Measurements from ENCODE around the gene CASK. TPM values are rescaled to one million over a fixed set of nuclear protein-coding genes. Genes with fewer than 3 reads are reported as not detected.

CASK gene
- total RNA-seq, 1 donor from 2014 or later, result 58.8 TPM

DNA sequence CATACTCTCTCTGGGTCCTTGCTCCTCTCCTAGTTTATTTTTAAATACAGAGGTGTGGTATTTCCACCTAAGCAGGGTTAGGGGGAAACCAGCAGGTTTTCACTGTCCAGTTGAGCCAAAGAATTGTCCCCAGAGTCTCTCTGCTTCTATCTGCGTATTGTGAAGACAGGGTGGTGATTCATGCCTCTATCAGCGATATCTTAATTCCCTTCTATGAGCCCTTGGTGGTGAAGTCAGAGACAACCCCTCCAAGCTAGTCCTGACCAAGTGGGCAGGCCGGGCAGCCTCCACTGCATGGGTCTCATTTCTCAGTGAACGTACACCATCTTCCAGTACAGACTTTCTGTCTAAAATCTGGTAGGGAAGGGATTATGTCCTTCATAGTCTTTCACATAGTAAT lies 335.1 kb downstream of the CASK start:
- no peak overlapping the region for H3K4me3 ChIP-seq (ENCODE audit: low read depth, low read length)
- no peak for DNase-seq (ENCODE audit: low read depth)
- TF ChIP-seq, protein P1, sequence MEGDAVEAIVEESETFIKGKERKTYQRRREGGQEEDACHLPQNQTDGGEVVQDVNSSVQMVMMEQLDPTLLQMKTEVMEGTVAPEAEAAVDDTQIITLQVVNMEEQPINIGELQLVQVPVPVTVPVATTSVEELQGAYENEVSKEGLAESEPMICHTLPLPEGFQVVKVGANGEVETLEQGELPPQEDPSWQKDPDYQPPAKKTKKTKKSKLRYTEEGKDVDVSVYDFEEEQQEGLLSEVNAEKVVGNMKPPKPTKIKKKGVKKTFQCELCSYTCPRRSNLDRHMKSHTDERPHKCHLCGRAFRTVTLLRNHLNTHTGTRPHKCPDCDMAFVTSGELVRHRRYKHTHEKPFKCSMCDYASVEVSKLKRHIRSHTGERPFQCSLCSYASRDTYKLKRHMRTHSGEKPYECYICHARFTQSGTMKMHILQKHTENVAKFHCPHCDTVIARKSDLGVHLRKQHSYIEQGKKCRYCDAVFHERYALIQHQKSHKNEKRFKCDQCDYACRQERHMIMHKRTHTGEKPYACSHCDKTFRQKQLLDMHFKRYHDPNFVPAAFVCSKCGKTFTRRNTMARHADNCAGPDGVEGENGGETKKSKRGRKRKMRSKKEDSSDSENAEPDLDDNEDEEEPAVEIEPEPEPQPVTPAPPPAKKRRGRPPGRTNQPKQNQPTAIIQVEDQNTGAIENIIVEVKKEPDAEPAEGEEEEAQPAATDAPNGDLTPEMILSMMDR (conservative IDR thresholded peaks at IDR 0.05; ENCODE audit: low read depth, low read length), result no peak

DNA sequence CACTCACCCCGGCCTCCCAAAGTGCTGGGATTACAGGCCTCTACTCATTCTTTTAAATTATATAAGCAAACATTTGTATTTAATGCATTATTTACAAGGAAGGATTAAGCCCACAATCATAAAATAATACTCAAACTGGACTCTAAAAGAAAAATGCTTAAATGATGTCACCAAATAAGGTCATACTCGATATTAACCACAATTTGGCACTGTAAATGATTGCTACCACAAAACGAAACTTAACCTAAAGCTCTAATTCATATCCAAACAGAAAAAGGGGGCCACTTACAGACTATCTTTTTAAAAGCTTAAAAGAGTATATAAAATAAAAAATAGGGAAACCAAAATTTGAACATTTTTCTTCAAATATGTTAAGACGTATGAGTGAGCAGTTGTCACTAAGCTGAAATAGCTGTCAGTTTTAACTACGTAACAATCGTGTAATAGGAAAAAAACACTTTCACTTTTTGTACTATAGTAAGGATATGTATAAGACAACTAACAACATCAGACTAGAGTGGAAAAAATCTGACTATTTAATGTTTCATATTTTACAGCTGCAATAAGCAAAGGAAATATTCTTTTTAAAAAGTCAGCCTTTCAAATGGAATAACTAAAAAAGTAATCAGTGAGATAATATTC lies 342.8 kb downstream of the CASK start:
- DNase-seq (ENCODE audit: low read depth), result no peak
- H3K4me3 ChIP-seq (ENCODE audit: low read depth, low read length), result no peak overlapping the region
- TF ChIP-seq, protein P1 (conservative IDR thresholded peaks at IDR 0.05; ENCODE audit: low read depth, low read length), result no peak

DNA sequence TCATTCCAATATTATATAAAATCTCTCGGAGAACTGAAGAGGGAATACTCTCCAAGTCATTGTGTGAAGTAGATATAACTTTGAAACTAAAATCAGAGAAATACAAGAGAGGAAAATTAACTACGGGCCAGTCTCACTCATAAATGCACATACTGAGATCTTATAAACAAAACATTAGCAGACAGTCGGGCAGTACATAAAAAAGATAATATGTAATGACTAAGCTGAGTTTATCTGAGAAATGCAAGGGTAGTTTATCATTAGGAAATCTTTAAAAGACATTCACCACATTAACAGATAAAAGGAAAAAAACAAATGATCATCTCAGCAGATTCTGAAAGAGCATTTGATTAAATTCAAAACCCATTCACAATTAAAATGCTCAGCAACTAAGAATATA lies 359.5 kb downstream of the CASK start:
- H3K4me3 ChIP-seq (ENCODE audit: low read depth, low read length), result no peak overlapping the region
- no peak for DNase-seq (ENCODE audit: low read depth)
- TF ChIP-seq, protein P1 (conservative IDR thresholded peaks at IDR 0.05; ENCODE audit: low read depth, low read length), result no peak

DNA sequence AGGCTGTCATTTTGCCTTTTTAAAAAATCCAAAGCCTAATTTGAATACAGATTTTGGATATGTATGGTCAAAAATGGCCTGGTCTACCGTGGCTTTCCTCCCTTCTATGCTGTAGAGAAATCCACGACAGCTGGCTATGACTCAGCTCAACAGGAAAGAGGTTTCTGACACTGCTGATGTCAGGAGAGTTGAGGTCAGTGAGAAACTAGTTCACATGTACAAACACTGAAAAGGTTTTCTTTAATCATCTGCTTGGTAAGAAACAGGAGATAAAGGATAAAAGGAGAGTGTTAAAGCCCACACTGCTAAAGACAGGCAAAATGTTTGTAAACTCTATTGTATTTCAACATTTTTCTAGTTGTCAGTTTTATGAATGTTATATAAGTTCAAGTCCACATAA lies 362.3 kb downstream of the CASK start:
- TF ChIP-seq, protein P1 (conservative IDR thresholded peaks at IDR 0.05; ENCODE audit: low read depth, low read length), result no peak
- DNase-seq (ENCODE audit: low read depth), result peak; percentile 46
- H3K4me3 ChIP-seq (ENCODE audit: low read depth, low read length), result no peak overlapping the region

DNA sequence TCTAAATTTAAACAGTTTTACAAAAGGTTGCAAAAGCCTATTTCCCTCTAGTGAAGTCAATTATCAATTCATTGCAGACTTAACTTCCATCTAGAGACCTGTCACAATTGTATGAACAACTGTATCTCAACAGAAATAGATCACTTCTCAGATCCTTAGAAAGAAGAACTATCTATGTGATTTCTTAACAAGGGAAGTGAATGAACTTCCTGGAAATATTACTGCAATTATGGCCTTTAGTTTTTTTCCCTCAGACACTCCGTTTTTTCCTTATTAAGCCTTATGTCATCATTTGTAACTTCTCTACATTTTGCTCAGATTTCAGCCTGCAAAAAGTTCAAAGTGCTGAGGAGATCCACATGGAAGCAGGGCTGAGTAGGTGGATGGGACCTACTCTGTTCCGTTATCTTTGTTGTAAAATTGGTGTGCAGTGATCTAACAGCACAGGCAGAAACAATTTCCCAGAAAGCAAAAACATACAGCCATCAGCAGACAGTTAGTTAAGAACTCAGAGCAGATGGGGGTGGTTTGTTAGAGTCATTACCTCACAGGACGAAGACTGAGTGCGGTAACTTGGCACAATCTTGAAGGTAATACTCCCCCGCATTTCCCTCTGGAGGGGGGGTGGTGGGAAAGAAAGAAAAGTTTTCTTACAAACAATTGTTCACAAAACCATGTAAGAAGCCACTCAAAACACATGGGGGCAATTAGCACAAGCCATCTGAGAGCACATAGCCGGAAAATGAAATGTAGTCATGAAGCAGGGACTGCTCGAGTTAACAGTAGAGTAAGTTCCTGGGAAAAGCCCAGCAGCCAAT lies 363.9 kb downstream of the CASK start:
- peak; percentile 53 for DNase-seq (ENCODE audit: low read depth)
- TF ChIP-seq, protein P1 (conservative IDR thresholded peaks at IDR 0.05; ENCODE audit: low read depth, low read length), result no peak
- H3K4me3 ChIP-seq (ENCODE audit: low read depth, low read length), result no peak overlapping the region

DNA sequence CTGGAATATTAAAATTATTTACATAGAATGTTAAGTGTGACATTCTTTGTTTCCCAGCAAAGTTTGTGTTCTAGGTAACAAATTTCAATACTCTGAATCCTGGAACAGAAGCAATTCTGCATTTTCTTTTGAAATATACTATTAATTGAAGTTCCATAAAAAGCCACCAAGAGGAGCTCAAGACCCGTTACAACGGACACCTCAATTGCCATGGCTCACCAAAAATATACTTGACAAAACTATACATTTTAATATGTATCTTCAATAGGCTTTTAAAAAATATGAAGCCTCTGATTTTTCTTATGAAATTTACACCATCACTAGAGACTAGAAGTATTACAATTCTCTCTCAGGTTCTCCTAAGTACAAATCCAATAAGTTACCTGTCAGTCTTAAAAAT lies 364.8 kb downstream of the CASK start:
- no peak overlapping the region for H3K4me3 ChIP-seq (ENCODE audit: low read depth, low read length)
- DNase-seq (ENCODE audit: low read depth), result no peak
- TF ChIP-seq, protein P1 (conservative IDR thresholded peaks at IDR 0.05; ENCODE audit: low read depth, low read length), result peak; percentile 46

Data from epithelial cell of proximal tubule (primary cell).